GM12878 (cell line): ENCODE measurements around the gene TGFBRAP1.

Experiments
- GABPA ChIP-seq: IDR thresholded peaks from 2 replicates; pipeline ENCODE4 v1.6.1; 2014; ENCODE audit warnings: antibody characterized with exemption, low read depth, mild to moderate bottlenecking, inconsistent platforms
- TF ChIP-seq, protein P1 (sequence below): IDR thresholded peaks from 2 replicates; pipeline ENCODE4 v1.6.1; 2012; ENCODE audit warnings: low read depth, low read length, improper control_type of control experiment

GRCh38 chr2:105269426-105269825 is 60.1 kb downstream of the TGFBRAP1 start:
- no peak for TF ChIP-seq GABPA
- TF ChIP-seq, protein P1, sequence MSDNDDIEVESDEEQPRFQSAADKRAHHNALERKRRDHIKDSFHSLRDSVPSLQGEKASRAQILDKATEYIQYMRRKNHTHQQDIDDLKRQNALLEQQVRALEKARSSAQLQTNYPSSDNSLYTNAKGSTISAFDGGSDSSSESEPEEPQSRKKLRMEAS: no peak
